GM21515 (cell line): ENCODE data around the gene GCH1.
"Not testable (repeated sequence)": the region's sequence is repeated elsewhere in the genome, so short reads cannot be mapped to it uniquely, and the experiment has no call there.

Source experiments
- ATAC-seq: cut with Tn5 transposase; IDR thresholded peaks from one replicate; pipeline ENCODE4 v1.9.1; 2021; ENCODE audit not compliant: unreplicated experiment

The GCH1 gene

GRCh38 chr14:54902521-54903420 lies at the start of gene GCH1:
Gene GCH1, minus strand, starts transcription at chr14:54902826. Its CDS starts 163 bp downstream, at chr14:54902663.
- ATAC-seq: peak; percentile 77

GRCh38 chr14:54947230-54947629 lies 44.6 kb upstream of the GCH1 start:
- no peak for ATAC-seq

GRCh38 chr14:54946500-54946899 lies 43.9 kb upstream of the GCH1 start:
- no peak for ATAC-seq

- ATAC-seq: no peak
These were observed 42.2 kb upstream of the GCH1 start for GRCh38 chr14:54944737-54945391.

GRCh38 chr14:54942913-54943312 lies 40.3 kb upstream of the GCH1 start:
- no peak for ATAC-seq

GRCh38 chr14:54936816-54937215 lies 34.2 kb upstream of the GCH1 start:
- no peak for ATAC-seq

- ATAC-seq: no peak
These were observed 33.3 kb upstream of the GCH1 start for GRCh38 chr14:54935958-54936357.

GRCh38 chr14:54935100-54935499 lies 32.5 kb upstream of the GCH1 start:
- ATAC-seq: no peak

- no peak for ATAC-seq
These were observed 30.4 kb upstream of the GCH1 start for GRCh38 chr14:54933006-54933405.

- no peak for ATAC-seq
These were observed 29.1 kb upstream of the GCH1 start for GRCh38 chr14:54931598-54932340.

- ATAC-seq: no peak
These were observed 28.5 kb upstream of the GCH1 start for GRCh38 chr14:54931101-54931500.

- ATAC-seq: no peak
These were observed 26.9 kb upstream of the GCH1 start for GRCh38 chr14:54929556-54929955.

- no peak for ATAC-seq
These were observed 25.6 kb upstream of the GCH1 start for GRCh38 chr14:54928216-54928615.

GRCh38 chr14:54927551-54927950 lies 24.9 kb upstream of the GCH1 start:
- no peak for ATAC-seq

- ATAC-seq: not testable (repeated sequence)
These were observed 23.9 kb upstream of the GCH1 start for GRCh38 chr14:54926570-54926969.

- no peak for ATAC-seq
These were observed 20.0 kb upstream of the GCH1 start for GRCh38 chr14:54922598-54922997.

GRCh38 chr14:54920052-54920451 lies 17.4 kb upstream of the GCH1 start:
- ATAC-seq: no peak

GRCh38 chr14:54919330-54919729 lies 16.7 kb upstream of the GCH1 start:
- ATAC-seq: no peak

- no peak for ATAC-seq
These were observed 15.8 kb upstream of the GCH1 start for GRCh38 chr14:54918427-54918826.

- ATAC-seq: no peak
These were observed 13.5 kb upstream of the GCH1 start for GRCh38 chr14:54916101-54916500.

- ATAC-seq: no peak
These were observed 7.4 kb upstream of the GCH1 start for GRCh38 chr14:54909817-54910558.
